Trophoblast cell (in vitro differentiated cells and primary cell): ENCODE data around the gene TMEM54.

Experiments
- DNase-seq, 2 donors: peaks; one replicate each; pipeline ENCODE4 v3.0.0-alpha.2; 2016
- H2AFZ ChIP-seq: 2 replicates; pipeline ENCODE4 v1.6.1; 2013; ENCODE audit warnings: low read length, moderate library complexity, mild to moderate bottlenecking; ENCODE audit not compliant: insufficient read depth, poor library complexity
- H2AK5ac ChIP-seq: 2 replicates; pipeline ENCODE4 v1.6.1; 2013; ENCODE audit warnings: mild to moderate bottlenecking, low read length
- H2BK120ac ChIP-seq: 2 replicates; pipeline ENCODE4 v1.6.1; 2013; ENCODE audit warnings: low read length, mild to moderate bottlenecking, moderate library complexity; ENCODE audit not compliant: insufficient read depth, poor library complexity
- H2BK12ac ChIP-seq: 2 replicates; pipeline ENCODE4 v1.6.1; 2013; ENCODE audit warnings: mild to moderate bottlenecking, low read length, moderate library complexity
- H2BK5ac ChIP-seq: 2 replicates; pipeline ENCODE4 v1.6.1; 2013; ENCODE audit warnings: low read length, low read depth, moderate library complexity, mild to moderate bottlenecking; ENCODE audit not compliant: poor library complexity
- H3K14ac ChIP-seq: 2 replicates; pipeline ENCODE4 v1.6.1; 2013; ENCODE audit warnings: mild to moderate bottlenecking, low read length
- H3K18ac ChIP-seq: 2 replicates; pipeline ENCODE4 v1.6.1; 2013; ENCODE audit warnings: mild to moderate bottlenecking, low read length
- H3K23ac ChIP-seq: 2 replicates; pipeline ENCODE4 v1.6.1; 2013; ENCODE audit warnings: low read length
- H3K27ac ChIP-seq: 2 replicates; pipeline ENCODE4 v1.5.1; 2013; ENCODE audit warnings: low read depth, mild to moderate bottlenecking, inconsistent platforms, low read length, moderate library complexity
- H3K27me3 ChIP-seq: 2 replicates; pipeline ENCODE4 v1.6.1; 2013; ENCODE audit warnings: inconsistent platforms, mild to moderate bottlenecking, low read length, moderate library complexity; ENCODE audit not compliant: insufficient read depth
- H3K36me3 ChIP-seq, 2 experiments: 1 replicate in 1 of 2; 2 replicates in 1 of 2; pipeline ENCODE4 v1.6.1; 2013; ENCODE audit warnings: low read length in 2 of 2, mild to moderate bottlenecking in 2 of 2, moderate library complexity in 1 of 2; ENCODE audit not compliant: insufficient read depth in 2 of 2, control insufficient read depth in 1 of 2
- H3K4ac ChIP-seq: 2 replicates; pipeline ENCODE4 v1.6.1; 2013; ENCODE audit warnings: low read depth, mild to moderate bottlenecking, low read length, moderate library complexity
- H3K4me1 ChIP-seq, 2 experiments: 1 replicate in 1 of 2; 2 replicates in 1 of 2; pipeline ENCODE4 v1.6.1; 2013; ENCODE audit warnings: low read length in 2 of 2, mild to moderate bottlenecking in 2 of 2, moderate library complexity in 1 of 2; ENCODE audit not compliant: insufficient read depth in 2 of 2, control insufficient read depth in 1 of 2
- H3K4me2 ChIP-seq: 2 replicates; pipeline ENCODE4 v1.6.1; 2013; ENCODE audit warnings: inconsistent platforms, mild to moderate bottlenecking, low read length, moderate library complexity
- H3K4me3 ChIP-seq: 2 replicates; pipeline ENCODE4 v1.5.1; 2013; ENCODE audit warnings: mild to moderate bottlenecking, low read depth, low read length, inconsistent platforms
- H3K79me1 ChIP-seq: one replicate; pipeline ENCODE4 v1.6.1; 2013; ENCODE audit warnings: low read length
- H3K79me2 ChIP-seq: 2 replicates; pipeline ENCODE4 v1.6.1; 2013; ENCODE audit warnings: low read length, mild to moderate bottlenecking; ENCODE audit not compliant: control insufficient read depth, insufficient read depth, poor library complexity
- H3K9ac ChIP-seq: 2 replicates; pipeline ENCODE4 v1.6.1; 2013; ENCODE audit warnings: mild to moderate bottlenecking, low read length
- H3K9me3 ChIP-seq: 2 replicates; pipeline ENCODE4 v1.6.1; 2013; ENCODE audit warnings: low read depth, mild to moderate bottlenecking, control low read depth, inconsistent platforms, low read length; ENCODE audit not compliant: insufficient read depth
- H4K12ac ChIP-seq: 2 replicates; pipeline ENCODE4 v1.6.1; 2013; ENCODE audit warnings: low read depth, mild to moderate bottlenecking, low read length, moderate library complexity
- H4K8ac ChIP-seq: 2 replicates; pipeline ENCODE4 v1.6.1; 2013; ENCODE audit warnings: low read depth, mild to moderate bottlenecking, low read length, moderate library complexity
- H4K91ac ChIP-seq: one replicate; pipeline ENCODE4 v1.6.1; 2013; ENCODE audit warnings: low read depth, mild to moderate bottlenecking, low read length, moderate library complexity
- WGBS: extraction: QIAGEN DNeasy Blood & Tissue Kit; methylation state at CpG from one replicate; pipeline ENCODE4 v1.1.7; 2013; ENCODE audit warnings: missing lambda C conversion rate; ENCODE audit not compliant: insufficient read length, insufficient coverage; ENCODE audit errors: extremely low coverage; 5-methylcytosine and 5-hydroxymethylcytosine counted together

Gene TMEM54

DNA sequence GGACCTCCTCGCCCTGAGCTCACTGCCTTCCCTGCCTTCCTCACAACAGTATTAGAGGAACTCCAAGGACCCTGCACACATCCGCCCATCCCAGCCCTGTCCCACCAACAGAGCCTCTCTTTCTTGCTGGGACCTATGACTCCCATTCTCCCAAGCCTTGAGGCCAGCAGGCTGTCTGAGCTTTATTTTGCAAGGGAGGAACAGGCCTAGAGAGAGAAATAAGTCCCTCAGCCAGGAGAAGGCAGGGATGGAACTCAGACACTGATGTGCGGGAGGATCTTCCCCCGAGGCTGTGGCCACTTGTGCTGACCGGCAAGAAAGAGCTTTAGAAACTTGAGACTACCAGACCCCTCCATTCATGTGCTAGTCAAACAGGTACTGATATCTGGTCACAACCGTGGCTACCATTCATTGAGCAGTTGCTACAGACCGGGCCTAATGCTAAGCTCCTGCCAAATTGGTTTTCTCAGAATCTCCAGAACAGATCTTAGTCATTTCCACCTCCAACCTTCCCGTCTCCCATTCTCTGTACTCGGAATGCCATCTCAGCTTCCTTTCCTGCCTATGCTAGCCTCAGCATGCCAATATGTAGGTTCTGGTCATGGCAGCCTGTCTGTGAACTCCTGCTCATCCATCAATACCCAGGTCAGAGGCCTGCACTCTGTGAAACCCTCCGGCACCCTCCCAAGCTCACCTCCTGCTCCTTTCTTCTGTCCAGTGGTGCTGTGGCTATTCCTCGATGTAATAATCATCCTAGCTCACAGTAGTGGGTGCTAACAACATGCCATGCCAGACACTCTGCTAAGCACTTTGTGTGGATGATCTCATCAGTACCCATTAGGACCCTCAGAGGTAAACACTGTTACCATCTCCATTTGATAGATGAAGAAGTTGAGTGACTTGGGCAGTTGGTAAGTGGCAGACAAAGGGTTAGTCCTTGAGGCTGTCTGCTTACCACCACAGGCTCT lies 3.8 kb downstream of the TMEM54 start:
- no peak overlapping the region for H3K23ac ChIP-seq
- no peaks in the 10 kb centered on the region for H3K27me3 ChIP-seq
- H3K9me3 ChIP-seq = peaks cover 3% of the 10 kb centered on the region
- H3K27ac ChIP-seq = peak overlapping the region; percentile 19
- H3K4me1 ChIP-seq = peaks cover 37 to 53% of the 10 kb centered on the region in 2 experiments
- no peak overlapping the region for H2BK12ac ChIP-seq
- no peak overlapping the region for H3K4ac ChIP-seq
- H3K4me2 ChIP-seq = no peak overlapping the region
- H3K14ac ChIP-seq = no peak overlapping the region
- peaks cover 15% of the 10 kb centered on the region for H3K79me2 ChIP-seq
- H3K79me1 ChIP-seq = peaks cover 25% of the 10 kb centered on the region
- no peak overlapping the region for H3K18ac ChIP-seq
- H2BK5ac ChIP-seq = no peak overlapping the region
- no peak overlapping the region for H2AFZ ChIP-seq
- no peak overlapping the region for H4K8ac ChIP-seq
- H4K91ac ChIP-seq = no peak overlapping the region
- H2BK120ac ChIP-seq = no peak overlapping the region
- no CpG with 5 or more reads among the region's 11 CpGs for WGBS
- DNase-seq = no peak
- H3K36me3 ChIP-seq = peaks cover 27 to 28% of the 10 kb centered on the region in 2 experiments
- H2AK5ac ChIP-seq = no peak overlapping the region
- H3K4me3 ChIP-seq = no peak overlapping the region
- no peak overlapping the region for H3K9ac ChIP-seq
- no peak overlapping the region for H4K12ac ChIP-seq

DNA sequence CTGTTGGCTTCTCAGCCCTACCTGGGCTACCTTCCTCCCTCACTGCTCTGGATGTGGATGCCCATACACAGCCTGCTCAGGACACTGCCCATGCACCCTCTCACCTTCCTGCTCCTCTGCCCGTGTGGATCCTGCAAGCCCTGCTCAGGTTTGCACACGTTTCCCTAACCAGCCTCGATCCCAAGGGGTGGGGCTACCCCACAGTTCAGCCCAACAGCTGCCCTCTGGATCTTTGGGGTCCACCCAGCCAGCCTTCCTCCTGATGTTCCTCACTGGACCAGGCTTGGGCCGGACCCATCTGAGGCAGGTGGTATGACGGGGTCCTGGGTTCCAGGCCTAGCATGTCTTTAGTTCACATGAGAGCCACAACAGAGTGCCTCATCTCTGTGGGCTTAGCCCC lies 4.7 kb downstream of the TMEM54 start:
- Histone ChIP-seq H3K18ac (peak overlapping the region; percentile 26), H2BK5ac (no peak overlapping the region), H3K14ac (no peak overlapping the region), H2AK5ac (no peak overlapping the region), H3K9me3 (peaks cover 3% of the 10 kb centered on the region), H2BK12ac (peak overlapping the region; percentile 13), H3K79me1 (peaks cover 19% of the 10 kb centered on the region), H4K91ac (no peak overlapping the region), H2BK120ac (no peak overlapping the region), H3K4ac (no peak overlapping the region), H3K36me3 (peaks cover 27 to 28% of the 10 kb centered on the region in 2 experiments), H2AFZ (no peak overlapping the region), H3K4me2 (no peak overlapping the region), H3K79me2 (peaks cover 11% of the 10 kb centered on the region), H3K4me3 (no peak overlapping the region), H3K23ac (no peak overlapping the region), H3K27ac (no peak overlapping the region), H3K9ac (no peak overlapping the region), H4K8ac (no peak overlapping the region), H3K4me1 (peaks cover 34 to 47% of the 10 kb centered on the region in 2 experiments), H4K12ac (no peak overlapping the region), H3K27me3 (no peaks in the 10 kb centered on the region)
- WGBS = no CpG with 5 or more reads among the region's 5 CpGs
- DNase-seq = no peak

- H2AFZ ChIP-seq = no peak overlapping the region
- H3K36me3 ChIP-seq = peaks cover 27 to 28% of the 10 kb centered on the region in 2 experiments
- H2BK120ac ChIP-seq = no peak overlapping the region
- peaks cover 3% of the 10 kb centered on the region for H3K9me3 ChIP-seq
- H3K14ac ChIP-seq = no peak overlapping the region
- no peak overlapping the region for H3K4me3 ChIP-seq
- H3K4ac ChIP-seq = no peak overlapping the region
- no peak overlapping the region for H4K12ac ChIP-seq
- no peak overlapping the region for H3K18ac ChIP-seq
- H3K79me1 ChIP-seq = peaks cover 12% of the 10 kb centered on the region
- H3K4me1 ChIP-seq = peaks cover 31 to 43% of the 10 kb centered on the region in 2 experiments
- no peak overlapping the region for H2AK5ac ChIP-seq
- H2BK12ac ChIP-seq = no peak overlapping the region
- WGBS = no CpG with 5 or more reads among the region's 26 CpGs
- peaks cover 5% of the 10 kb centered on the region for H3K79me2 ChIP-seq
- no peak overlapping the region for H3K27ac ChIP-seq
- H2BK5ac ChIP-seq = no peak overlapping the region
- no peak overlapping the region for H3K23ac ChIP-seq
- no peak overlapping the region for H3K4me2 ChIP-seq
- no peak overlapping the region for H4K8ac ChIP-seq
- no peak for DNase-seq
- no peaks in the 10 kb centered on the region for H3K27me3 ChIP-seq
- H3K9ac ChIP-seq = no peak overlapping the region
- no peak overlapping the region for H4K91ac ChIP-seq
These were observed 5.6 kb downstream of the TMEM54 start for GRCh38 chr1:32895325-32896215.

- Histone ChIP-seq H3K9me3 (peaks cover 3% of the 10 kb centered on the region), H3K79me2 (peaks cover under 1% of the 10 kb centered on the region), H2BK5ac (no peak overlapping the region), H3K4me2 (no peak overlapping the region), H4K91ac (no peak overlapping the region), H3K23ac (no peak overlapping the region), H3K79me1 (peaks cover 9% of the 10 kb centered on the region), H3K18ac (no peak overlapping the region), H4K12ac (no peak overlapping the region), H3K4me1 (peaks cover 24 to 35% of the 10 kb centered on the region in 2 experiments), H3K27ac (no peak overlapping the region), H3K4ac (no peak overlapping the region), H3K14ac (no peak overlapping the region), H2AFZ (no peak overlapping the region), H2AK5ac (no peak overlapping the region), H4K8ac (no peak overlapping the region), H3K4me3 (no peak overlapping the region), H3K9ac (no peak overlapping the region), H2BK120ac (no peak overlapping the region), H2BK12ac (no peak overlapping the region), H3K27me3 (no peaks in the 10 kb centered on the region), H3K36me3 (peaks cover 27 to 28% of the 10 kb centered on the region in 2 experiments)
- WGBS = no CpG with 5 or more reads among the region's 6 CpGs
- no peak for DNase-seq
These were observed 6.5 kb downstream of the TMEM54 start for GRCh38 chr1:32894681-32895080.
